ENCODE measurements around the gene NCCRP1.

DNA sequence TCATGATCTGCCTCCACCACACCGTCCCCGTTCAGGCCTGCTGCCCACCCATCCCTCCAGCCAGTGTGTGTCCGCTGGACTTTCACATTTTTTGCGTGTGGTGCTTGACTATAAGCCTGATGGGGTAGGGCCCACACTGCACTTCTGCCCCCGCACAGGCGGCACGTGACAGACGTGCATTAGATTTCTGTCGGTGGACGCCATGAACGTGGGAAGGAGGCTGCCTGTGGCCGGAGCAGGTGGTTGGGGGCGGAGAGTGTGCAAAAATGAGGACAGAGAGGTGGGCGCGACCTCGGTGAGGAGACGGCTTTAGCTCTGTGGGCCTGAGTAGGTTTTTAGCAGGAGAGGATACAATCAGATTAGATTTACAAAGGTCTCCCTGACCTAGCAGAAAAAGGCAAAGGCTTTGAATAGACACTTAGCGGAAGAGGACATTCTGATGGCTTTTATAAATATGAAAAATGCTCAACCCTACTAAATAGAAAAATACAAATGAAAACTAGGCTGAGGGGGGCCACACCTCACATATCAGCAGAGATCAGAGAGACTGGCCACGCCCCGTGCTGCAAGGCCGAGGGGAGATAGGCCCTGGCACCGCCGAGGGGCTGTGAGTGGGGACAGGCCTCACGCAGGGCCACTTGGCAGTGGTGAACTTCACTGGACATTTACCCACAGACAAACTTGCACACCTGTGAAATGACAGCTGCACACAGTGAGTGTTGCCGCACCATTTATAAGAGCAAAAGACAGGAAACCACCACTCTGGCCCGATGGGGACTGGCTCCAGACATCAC lies 45.8 kb upstream of the NCCRP1 start:
- TF ChIP-seq CTCF (IDR thresholded peaks at IDR 0.05; ENCODE audit: low read depth, low read length, missing input control) (no peak), HNF4G (IDR thresholded peaks at IDR 0.05) (no peak), RAD21 (IDR thresholded peaks at IDR 0.05) (no peak)

All from liver (tissue), 3 donors.